SW480 (cell line): Measurements from ENCODE around the gene ZEB1.
"Not testable (repeated sequence)": the region's sequence is repeated elsewhere in the genome, so short reads cannot be mapped to it uniquely, and the experiment has no call there.

Experiments used
- DNase-seq: peaks from one replicate; pipeline ENCODE4 v3.0.0-alpha.2; 2016; ENCODE audit warnings: low spot score

ZEB1 gene

GRCh38 chr10:31508234-31508633 lies 189.2 kb downstream of the ZEB1 start:
- no peak for DNase-seq

- DNase-seq, result no peak
Observed at GRCh38 chr10:31508882-31509281, 189.9 kb downstream of the ZEB1 start.

- no peak for DNase-seq
Observed at GRCh38 chr10:31509989-31510388, 191.0 kb downstream of the ZEB1 start.

- DNase-seq, result no peak
Observed at GRCh38 chr10:31515116-31515515, 196.1 kb downstream of the ZEB1 start.

GRCh38 chr10:31515819-31516402 lies 196.9 kb downstream of the ZEB1 start:
- no peak for DNase-seq

GRCh38 chr10:31520986-31521831 lies 202.2 kb downstream of the ZEB1 start:
- no peak for DNase-seq

- no peak for DNase-seq
Observed at GRCh38 chr10:31522820-31523219, 203.8 kb downstream of the ZEB1 start.

- no peak for DNase-seq
Observed at GRCh38 chr10:31524460-31524859, 205.4 kb downstream of the ZEB1 start.

GRCh38 chr10:31526178-31526577 lies 207.2 kb downstream of the ZEB1 start:
- DNase-seq, result no peak

GRCh38 chr10:31526681-31527080 lies 207.7 kb downstream of the ZEB1 start:
- DNase-seq, result no peak

GRCh38 chr10:31528831-31529230 lies 209.8 kb downstream of the ZEB1 start:
- DNase-seq, result no peak

- no peak for DNase-seq
Observed at GRCh38 chr10:31536302-31536701, 217.3 kb downstream of the ZEB1 start.

GRCh38 chr10:31549896-31550295 lies 230.9 kb downstream of the ZEB1 start:
- DNase-seq, result no peak

- no peak for DNase-seq
Observed at GRCh38 chr10:31554556-31554955, 235.5 kb downstream of the ZEB1 start.

GRCh38 chr10:31557854-31558253 lies 238.8 kb downstream of the ZEB1 start:
- DNase-seq, result no peak

- not testable (repeated sequence) for DNase-seq
Observed at GRCh38 chr10:31568252-31568861, 249.3 kb downstream of the ZEB1 start.

GRCh38 chr10:31574577-31574976 lies 255.6 kb downstream of the ZEB1 start:
- DNase-seq, result no peak

GRCh38 chr10:31578181-31578852 lies 259.3 kb downstream of the ZEB1 start:
- DNase-seq, result no peak

GRCh38 chr10:31578951-31579350 lies 259.9 kb downstream of the ZEB1 start:
- no peak for DNase-seq
